SK-N-SH (cell line): Measurements from ENCODE around the gene FAH. TPM values are rescaled to one million over a fixed set of nuclear protein-coding genes. Genes with fewer than 3 reads are reported as not detected.

ENCODE experiments used
- CTCF ChIA-PET: fragments of 300-600, 350-600 bp; formaldehyde crosslinking; extraction: SDS; loops from one replicate; lab custom pipeline; 2021; lab: Yijun Ruan, JAX
- POLR2A ChIA-PET: fragments of 350-600 bp; sonication (Branson Sonifier 250); formaldehyde crosslinking; extraction: SDS; loops from one replicate; lab custom pipeline; 2020; ENCODE audit warnings: antibody characterized with exemption, inconsistent platforms; lab: Yijun Ruan, JAX
- DNase-seq: peaks from one replicate; pipeline ENCODE4 v3.0.0; 2012
- H2AFZ ChIP-seq: fragments of 200-600 bp; sonication (generic); 2 replicates; pipeline ENCODE4 v1.8.1; 2016; ENCODE audit warnings: antibody characterized with exemption, mild to moderate bottlenecking, low read depth
- H3F3A ChIP-seq: fragments of 200-600 bp; sonication (generic); replicated peaks from 2 replicates; pipeline ENCODE3; 2016; ENCODE audit warnings: antibody characterized with exemption, mild to moderate bottlenecking; ENCODE audit not compliant: insufficient read depth
- H3K27ac ChIP-seq, 2 experiments: fragments of 200-500 bp in 1 of 2; fragments of 200-600 bp in 1 of 2; sonication (Bioruptor generic) in 1 of 2; sonication (generic), shearing (Covaris generic) in 1 of 2; 2 replicates each; pipeline versions ENCODE4 v1.5.1 to v1.6.1; 2014 to 2016; ENCODE audit warnings: low read depth in 2 of 2, inconsistent platforms in 1 of 2, low read length in 1 of 2, mild to moderate bottlenecking in 1 of 2, mixed read lengths in 1 of 2
- H3K27me3 ChIP-seq: fragments of 200-600 bp; sonication (generic), shearing (Covaris generic); 2 replicates; pipeline ENCODE4 v1.6.1; 2016; ENCODE audit warnings: mixed run types; ENCODE audit not compliant: insufficient read depth
- H3K36me3 ChIP-seq, 2 experiments: fragments of 200-500 bp in 1 of 2; fragments of 200-600 bp in 1 of 2; sonication (Bioruptor generic) in 1 of 2; sonication (generic) in 1 of 2; replicated peaks in 1 of 2; 2 replicates each; pipeline versions ENCODE3 to v1.5.1; 2014 to 2016; ENCODE audit warnings: low read length in 1 of 2, mild to moderate bottlenecking in 1 of 2; ENCODE audit not compliant: insufficient read depth in 2 of 2, control insufficient read depth in 1 of 2
- H3K4me1 ChIP-seq, 2 experiments: fragments of 200-500 bp in 1 of 2; fragments of 200-600 bp in 1 of 2; sonication (Bioruptor generic) in 1 of 2; sonication (generic), shearing (Covaris generic) in 1 of 2; 2 replicates each; pipeline versions ENCODE4 v1.5.1 to v1.6.1; 2014 to 2016; ENCODE audit warnings: low read depth in 1 of 2, low read length in 1 of 2, mixed run types in 1 of 2; ENCODE audit not compliant: insufficient read depth in 2 of 2, control insufficient read depth in 1 of 2
- H3K4me2 ChIP-seq: fragments of 200-600 bp; sonication (generic), shearing (Covaris generic); 2 replicates; pipeline ENCODE4 v1.6.1; 2017; ENCODE audit warnings: mixed run types
- H3K4me3 ChIP-seq, 2 experiments: fragments of 200-500 bp in 1 of 2; fragments of 200-600 bp in 1 of 2; sonication (Bioruptor generic) in 1 of 2; sonication (generic), shearing (Covaris generic) in 1 of 2; 2 replicates each; pipeline versions ENCODE4 v1.5.1 to v1.8.1; 2014 to 2016; ENCODE audit warnings: low read depth in 2 of 2, inconsistent platforms in 1 of 2, low read length in 1 of 2, mild to moderate bottlenecking in 1 of 2, mixed read lengths in 1 of 2, moderate library complexity in 1 of 2
- H3K79me2 ChIP-seq: fragments of 200-600 bp; sonication (generic); 2 replicates; pipeline ENCODE4 v1.8.1; 2017; ENCODE audit warnings: mild to moderate bottlenecking; ENCODE audit not compliant: insufficient read depth
- H3K9ac ChIP-seq: fragments of 200-600 bp; sonication (generic); 2 replicates; pipeline ENCODE4 v1.6.1; 2017; ENCODE audit warnings: mixed run types
- H3K9me2 ChIP-seq: fragments of 200-600 bp; sonication (generic); 2 replicates; pipeline ENCODE4 v1.6.1; 2017; ENCODE audit warnings: mixed run types
- H3K9me3 ChIP-seq: fragments of 200-600 bp; sonication (generic); 2 replicates; pipeline ENCODE4 v1.6.1; 2017; ENCODE audit warnings: mixed run types, mild to moderate bottlenecking, moderate library complexity
- H4K20me1 ChIP-seq: fragments of 200-600 bp; sonication (generic); 2 replicates; pipeline ENCODE4 v1.6.1; 2017; ENCODE audit warnings: mild to moderate bottlenecking, mixed run types; ENCODE audit not compliant: insufficient read depth
- FOXJ3 ChIP-seq: sonication (generic); formaldehyde crosslinking; IDR thresholded peaks from 2 replicates; pipeline ENCODE4 v1.5.1; 2020; ENCODE audit warnings: mild to moderate bottlenecking, missing genetic modification reagents
- FOXM1 ChIP-seq: IDR thresholded peaks from 2 replicates; pipeline ENCODE4 v1.4.0; 2012; ENCODE audit warnings: low read depth, mild to moderate bottlenecking
- GATA2 ChIP-seq: sonication (generic); formaldehyde crosslinking; IDR thresholded peaks from 2 replicates; pipeline ENCODE4 v1.5.0; 2020; ENCODE audit warnings: mild to moderate bottlenecking, missing genetic modification reagents
- IRF3 ChIP-seq: fragments of 150-350 bp; IDR thresholded peaks from 2 replicates; pipeline ENCODE4 v1.6.1; 2016; ENCODE audit warnings: mild to moderate bottlenecking, low read depth, low read length
- JUND ChIP-seq: IDR thresholded peaks from 2 replicates; pipeline ENCODE4 v1.4.0; 2012
- MAX ChIP-seq: IDR thresholded peaks from 2 replicates; pipeline ENCODE4 v1.4.0; 2012; ENCODE audit warnings: low read depth
- MEF2A ChIP-seq: IDR thresholded peaks from 2 replicates; pipeline ENCODE4 v1.4.0; 2012; ENCODE audit warnings: low read depth, borderline replicate concordance
- MXI1 ChIP-seq: IDR thresholded peaks from 2 replicates; pipeline ENCODE4 v1.6.1; 2012; ENCODE audit warnings: mild to moderate bottlenecking, low read depth, low read length, improper control_type of control experiment
- NFIC ChIP-seq: IDR thresholded peaks from 2 replicates; pipeline ENCODE4 v1.4.0; 2012; ENCODE audit warnings: borderline replicate concordance
- NRF1 ChIP-seq: IDR thresholded peaks from 2 replicates; pipeline ENCODE4 v1.6.1; 2012; ENCODE audit warnings: low read depth, mild to moderate bottlenecking, low read length
- POLR2AphosphoS5 ChIP-seq: IDR thresholded peaks from 2 replicates; pipeline ENCODE4 v1.6.1; 2012; ENCODE audit warnings: low read depth, low read length
- RCOR1 ChIP-seq: fragments of 150-350 bp; IDR thresholded peaks from 2 replicates; pipeline ENCODE4 v1.6.1; 2017; ENCODE audit warnings: antibody characterized with exemption, low read length
- RFX5 ChIP-seq: IDR thresholded peaks from 2 replicates; pipeline ENCODE4 v1.6.1; 2012; ENCODE audit warnings: mild to moderate bottlenecking, improper control_type of control experiment, low read length
- SIN3A ChIP-seq: IDR thresholded peaks from 2 replicates; pipeline ENCODE4 v1.6.1; 2012; ENCODE audit warnings: low read depth, mild to moderate bottlenecking, low read length, moderate library complexity, borderline replicate concordance
- TAF1 ChIP-seq: IDR thresholded peaks from 2 replicates; pipeline ENCODE4 v1.6.1; 2012; ENCODE audit warnings: low read depth, mild to moderate bottlenecking, low read length, moderate library complexity, borderline replicate concordance
- USF2 ChIP-seq: fragments of 150-350 bp; IDR thresholded peaks from 2 replicates; pipeline ENCODE4 v1.6.1; 2017; ENCODE audit warnings: antibody characterized with exemption, low read length, low read depth, borderline replicate concordance
- ZBTB33 ChIP-seq: IDR thresholded peaks from 2 replicates; pipeline ENCODE4 v1.4.0; 2012; ENCODE audit warnings: low read depth, borderline replicate concordance
- WGBS: methylation state at CpG from one replicate; pipeline ENCODE4 v1.1.6; 2017; ENCODE audit warnings: low lambda C conversion rate; 5-methylcytosine and 5-hydroxymethylcytosine counted together
- polyA plus RNA-seq, 3 experiments: library from polyadenylated mRNA; depleted of rRNA; stranded (reverse); fragments of >200 nt; gene quantifications; 2 replicates each; pipeline ENCODE4 v1.2.3, GENCODE V29; 2012

The FAH gene
- polyA plus RNA-seq, 1 of the 3 experiments (the other 2 are of a cell fraction): 34.9 TPM

- Histone ChIP-seq H3K27ac (peak overlapping the region in 1 of 2 experiments; percentile 32; a peak in 3 of 4 replicates), H4K20me1 (no peaks in the 10 kb centered on the region), H3K4me1 (peaks cover 0 to 14% of the 10 kb centered on the region in 2 experiments; a peak in 1 of 4 replicates), H3K9me3 (no peaks in the 10 kb centered on the region)
- TF ChIP-seq NRF1 (no peak), GATA2 (no peak)
- TF ChIP-seq, all 33 proteins: peak for 0
- Histone ChIP-seq H3F3A (peaks cover 11% of the 10 kb centered on the region), H3K36me3 (peaks cover 0 to 10% of the 10 kb centered on the region in 2 experiments), H3K9ac (peak overlapping the region; percentile 70; the same call in 1 of the 2 replicates), H3K4me2 (peak overlapping the region; percentile 93), H3K27me3 (no peaks in the 10 kb centered on the region), H2AFZ (no peak overlapping the region), H3K79me2 (no peaks in the 10 kb centered on the region), H3K4me3 (peak overlapping the region; percentile 67 to 81; a peak in 2 of 4 replicates), H3K9me2 (no peaks in the 10 kb centered on the region)
- DNase-seq: no peak
- WGBS: 77% methylated on average over 4 of the region's 4 CpGs
- CTCF ChIA-PET: interaction anchor here (1.4 kb wide), 1 partner anchor 20 kb away, joined by 5 read pairs; no protein-coding TSS in a partner anchor
- POLR2A ChIA-PET: no interaction called here
Measured at GRCh38 chr15:80153900-80154299, 1.1 kb downstream of the FAH start.

GRCh38 chr15:80154336-80154735 lies 1.5 kb downstream of the FAH start:
- POLR2A ChIA-PET: no interaction called here

More at GRCh38 chr15:80154336-80154735, 1.5 kb downstream of the FAH start:
- no peak for DNase-seq
- H3K27ac ChIP-seq: no peak overlapping the region
- H3K79me2 ChIP-seq: no peaks in the 10 kb centered on the region
- CTCF ChIA-PET: interaction anchor here (1.4 kb wide), 1 partner anchor 19 kb away, joined by 5 read pairs; no protein-coding TSS in a partner anchor
- H3K4me2 ChIP-seq: peak overlapping the region; percentile 93
- H3F3A ChIP-seq: peaks cover 11% of the 10 kb centered on the region
- H3K27me3 ChIP-seq: no peaks in the 10 kb centered on the region
- WGBS: 91% methylated on average over 5 of the region's 6 CpGs
- no peak overlapping the region for H3K4me3 ChIP-seq
- H3K36me3 ChIP-seq: peaks cover 0 to 10% of the 10 kb centered on the region in 2 experiments
- H3K9me2 ChIP-seq: no peaks in the 10 kb centered on the region
- H3K9ac ChIP-seq: no peak overlapping the region
- H4K20me1 ChIP-seq: no peaks in the 10 kb centered on the region
- TF ChIP-seq MXI1: no peak
- no peak for TF ChIP-seq RFX5
- no peak for TF ChIP-seq MAX
- no peak for TF ChIP-seq ZBTB33
- no peak for TF ChIP-seq NFIC
- TF ChIP-seq FOXM1: no peak
- TF ChIP-seq MEF2A: no peak
- no peak for TF ChIP-seq JUND
- TF ChIP-seq SIN3A: no peak
- no peak for TF ChIP-seq POLR2AphosphoS5
- TF ChIP-seq NRF1: no peak
- no peak for TF ChIP-seq FOXJ3
- TF ChIP-seq TAF1: no peak
- TF ChIP-seq GATA2: no peak
- no peak for TF ChIP-seq RCOR1
- TF ChIP-seq IRF3: no peak
- TF ChIP-seq USF2: no peak
- no peaks in the 10 kb centered on the region for H3K9me3 ChIP-seq
- H2AFZ ChIP-seq: no peak overlapping the region
- peaks cover 0 to 14% of the 10 kb centered on the region in 2 experiments; a peak in 1 of 4 replicates for H3K4me1 ChIP-seq
